Esophagus muscularis mucosa (tissue), 4 donors: ENCODE data around the gene CEP192.

Source experiments
- CTCF ChIP-seq, 3 experiments: fragments of 200-600 bp in 2 of 3; fragments of 450-650 bp in 1 of 3; sonication (generic) in 2 of 3; IDR thresholded peaks; one replicate each; pipeline ENCODE4 v1.5.1; 2017 to 2019; ENCODE audit warnings: antibody characterized with exemption in 3 of 3, mild to moderate bottlenecking in 2 of 3, moderate library complexity in 1 of 3
- EP300 ChIP-seq: sonication (generic); formaldehyde crosslinking; IDR thresholded peaks from one replicate; pipeline ENCODE4 v1.6.1; 2017; ENCODE audit warnings: antibody characterized with exemption
- POLR2A ChIP-seq: fragments of 450-650 bp; IDR thresholded peaks from one replicate; pipeline ENCODE4 v1.6.1; 2017; ENCODE audit warnings: antibody characterized with exemption, moderate library complexity, mild to moderate bottlenecking, low read depth

GRCh38 chr18:13137670-13138419 is 146.7 kb downstream of the CEP192 start:
- TF ChIP-seq CTCF (IDR thresholded peaks at IDR 0.05) = no peak
- no peak for TF ChIP-seq POLR2A
- no peak for TF ChIP-seq EP300
